ENCODE measurements around the gene PAGR1. TPM values are rescaled to one million over a fixed set of nuclear protein-coding genes. Genes with fewer than 3 reads are reported as not detected.

The PAGR1 gene
- total and polyA plus RNA-seq, 10 of the 15 experiments (the other 5 are each of a cell fraction or from before 2014, with no cell fraction given), result 1.1 to 57.7 (median 23.4) TPM

GRCh38 chr16:29825145-29826044 is 9.4 kb downstream of the PAGR1 start (continued):
- TF ChIP-seq CHD4 (IDR thresholded peaks at IDR 0.05), result no peak
- TF ChIP-seq ESRRA (IDR thresholded peaks at IDR 0.05; ENCODE audit: low read length), result no peak
- no peak for TF ChIP-seq BHLHE40 (IDR thresholded peaks at IDR 0.05; ENCODE audit: borderline replicate concordance in 1 of 2, low read depth in 2 of 2, low read length in 1 of 2)
- TF ChIP-seq NFYA (IDR thresholded peaks at IDR 0.05; ENCODE audit: borderline replicate concordance, low read depth, low read length), result no peak
- TF ChIP-seq RUNX3 (IDR thresholded peaks at IDR 0.05; ENCODE audit: low read length), result peak; percentile 91
- no peak for TF ChIP-seq KLF5 (IDR thresholded peaks at IDR 0.05; ENCODE audit: partially characterized antibody)
- TF ChIP-seq CBX3 (IDR thresholded peaks at IDR 0.05; ENCODE audit: borderline replicate concordance, low read depth), result no peak
- no peak for TF ChIP-seq ZNF207 (IDR thresholded peaks at IDR 0.05; ENCODE audit: borderline replicate concordance)
- TF ChIP-seq POLR2AphosphoS5 (IDR thresholded peaks at IDR 0.05; ENCODE audit: low read length), result no peak
- no peak for TF ChIP-seq IRF5 (IDR thresholded peaks at IDR 0.05; ENCODE audit: borderline replicate concordance)
- no peak for TF ChIP-seq ZBTB4 (CRISPR knock-in tag; IDR thresholded peaks at IDR 0.05)
- no peak for TF ChIP-seq CBFB (IDR thresholded peaks at IDR 0.05; ENCODE audit: low read depth)
- no peak for TF ChIP-seq GATAD2B (conservative IDR thresholded peaks at IDR 0.05; ENCODE audit: low read depth)
- no peak for TF ChIP-seq STAT1 (conservative IDR thresholded peaks at IDR 0.05)
- TF ChIP-seq IRF4 (IDR thresholded peaks at IDR 0.05; ENCODE audit: low read depth, low read length), result no peak
- TF ChIP-seq PML (IDR thresholded peaks at IDR 0.05; ENCODE audit: low read length), result no peak
- TF ChIP-seq MTA3 (IDR thresholded peaks at IDR 0.05; ENCODE audit: borderline replicate concordance, low read length), result no peak
- TF ChIP-seq ELK1 (IDR thresholded peaks at IDR 0.05; ENCODE audit: low read depth, low read length), result no peak
- TF ChIP-seq, protein P1, sequence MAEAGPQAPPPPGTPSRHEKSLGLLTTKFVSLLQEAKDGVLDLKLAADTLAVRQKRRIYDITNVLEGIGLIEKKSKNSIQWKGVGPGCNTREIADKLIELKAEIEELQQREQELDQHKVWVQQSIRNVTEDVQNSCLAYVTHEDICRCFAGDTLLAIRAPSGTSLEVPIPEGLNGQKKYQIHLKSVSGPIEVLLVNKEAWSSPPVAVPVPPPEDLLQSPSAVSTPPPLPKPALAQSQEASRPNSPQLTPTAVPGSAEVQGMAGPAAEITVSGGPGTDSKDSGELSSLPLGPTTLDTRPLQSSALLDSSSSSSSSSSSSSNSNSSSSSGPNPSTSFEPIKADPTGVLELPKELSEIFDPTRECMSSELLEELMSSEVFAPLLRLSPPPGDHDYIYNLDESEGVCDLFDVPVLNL (IDR thresholded peaks at IDR 0.05; ENCODE audit: low read depth, low read length), result no peak
- TF ChIP-seq POU2F2 (IDR thresholded peaks at IDR 0.05; ENCODE audit: borderline replicate concordance, low read depth, low read length), result 0 out of 3 replicates have a peak, but pooled peaks have one; percentile 11
- TF ChIP-seq CREB1 (IDR thresholded peaks at IDR 0.05; ENCODE audit: low read depth), result no peak
- peak; percentile 13 for TF ChIP-seq MEF2B (IDR thresholded peaks at IDR 0.05; ENCODE audit: partially characterized antibody, poor library complexity, severe bottlenecking)
- peak; percentile 50; the same call in 1 of the 2 replicates for TF ChIP-seq YY1 (IDR thresholded peaks at IDR 0.05; ENCODE audit: low read depth, low read length)
- peak; percentile 44; the same call in 1 of the 2 replicates for TF ChIP-seq POLR2A (IDR thresholded peaks at IDR 0.05; ENCODE audit: low read depth, low read length)
